Measurements from ENCODE around the gene DAZAP1. TPM values are rescaled to one million over a fixed set of nuclear protein-coding genes. Genes with fewer than 3 reads are reported as not detected.
A peak's percentile ranks its signal among the peaks of the same experiment; 100 is the strongest.

DAZAP1 gene
- total RNA-seq, 1 donor: 40.9 TPM

GRCh38 chr19:1412323-1412923, 5.0 kb downstream of the DAZAP1 start:
- DNase-seq (ENCODE audit: insufficient read length, low spot score, missing footprints): no peak

GRCh38 chr19:1412995-1413800, 5.8 kb downstream of the DAZAP1 start:
- Histone ChIP-seq H3K27ac (ENCODE audit: low read depth, low read length) (peak overlapping the region; percentile 13), H3K4me2 (ENCODE audit: insufficient read depth, low read length) (no peak overlapping the region), H3K4me3 (ENCODE audit: insufficient read depth, low read length) (no peak overlapping the region), H3K79me2 (ENCODE audit: insufficient read depth, low read length) (peaks cover 98% of the 10 kb centered on the region), H3K4me1 (ENCODE audit: insufficient read depth, low read length) (peaks cover 61% of the 10 kb centered on the region), H4K20me1 (ENCODE audit: insufficient read depth, low read length) (peaks cover 79% of the 10 kb centered on the region), H3K9me3 (ENCODE audit: low read depth, low read length) (no peaks in the 10 kb centered on the region), H3K36me3 (ENCODE audit: insufficient read depth, low read length) (peaks cover 13% of the 10 kb centered on the region), H2AFZ (ENCODE audit: low read length) (no peak overlapping the region), H3K27me3 (ENCODE audit: insufficient read depth, low read length) (no peaks in the 10 kb centered on the region)
- no peak for DNase-seq (ENCODE audit: insufficient read length, low spot score, missing footprints)
- TF ChIP-seq, protein P1, sequence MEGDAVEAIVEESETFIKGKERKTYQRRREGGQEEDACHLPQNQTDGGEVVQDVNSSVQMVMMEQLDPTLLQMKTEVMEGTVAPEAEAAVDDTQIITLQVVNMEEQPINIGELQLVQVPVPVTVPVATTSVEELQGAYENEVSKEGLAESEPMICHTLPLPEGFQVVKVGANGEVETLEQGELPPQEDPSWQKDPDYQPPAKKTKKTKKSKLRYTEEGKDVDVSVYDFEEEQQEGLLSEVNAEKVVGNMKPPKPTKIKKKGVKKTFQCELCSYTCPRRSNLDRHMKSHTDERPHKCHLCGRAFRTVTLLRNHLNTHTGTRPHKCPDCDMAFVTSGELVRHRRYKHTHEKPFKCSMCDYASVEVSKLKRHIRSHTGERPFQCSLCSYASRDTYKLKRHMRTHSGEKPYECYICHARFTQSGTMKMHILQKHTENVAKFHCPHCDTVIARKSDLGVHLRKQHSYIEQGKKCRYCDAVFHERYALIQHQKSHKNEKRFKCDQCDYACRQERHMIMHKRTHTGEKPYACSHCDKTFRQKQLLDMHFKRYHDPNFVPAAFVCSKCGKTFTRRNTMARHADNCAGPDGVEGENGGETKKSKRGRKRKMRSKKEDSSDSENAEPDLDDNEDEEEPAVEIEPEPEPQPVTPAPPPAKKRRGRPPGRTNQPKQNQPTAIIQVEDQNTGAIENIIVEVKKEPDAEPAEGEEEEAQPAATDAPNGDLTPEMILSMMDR (IDR thresholded peaks at IDR 0.05; ENCODE audit: extremely low read depth, low read depth, low read length): no peak

More at GRCh38 chr19:1412323-1412923, 5.0 kb downstream of the DAZAP1 start:
- H4K20me1 ChIP-seq (ENCODE audit: insufficient read depth, low read length): peaks cover 72% of the 10 kb centered on the region
- no peak overlapping the region for H3K4me3 ChIP-seq (ENCODE audit: insufficient read depth, low read length)
- peak overlapping the region; percentile 78 for H3K27ac ChIP-seq (ENCODE audit: low read depth, low read length)
- H3K4me1 ChIP-seq (ENCODE audit: insufficient read depth, low read length): peaks cover 58% of the 10 kb centered on the region
- no peak overlapping the region for H3K4me2 ChIP-seq (ENCODE audit: insufficient read depth, low read length)
- no peaks in the 10 kb centered on the region for H3K27me3 ChIP-seq (ENCODE audit: insufficient read depth, low read length)
- no peaks in the 10 kb centered on the region for H3K9me3 ChIP-seq (ENCODE audit: low read depth, low read length)
- H3K36me3 ChIP-seq (ENCODE audit: insufficient read depth, low read length): peaks cover 9% of the 10 kb centered on the region
- peaks cover 94% of the 10 kb centered on the region for H3K79me2 ChIP-seq (ENCODE audit: insufficient read depth, low read length)
- H2AFZ ChIP-seq (ENCODE audit: low read length): no peak overlapping the region
- TF ChIP-seq, protein P1 (IDR thresholded peaks at IDR 0.05; ENCODE audit: extremely low read depth, low read depth, low read length): no peak

DNA sequence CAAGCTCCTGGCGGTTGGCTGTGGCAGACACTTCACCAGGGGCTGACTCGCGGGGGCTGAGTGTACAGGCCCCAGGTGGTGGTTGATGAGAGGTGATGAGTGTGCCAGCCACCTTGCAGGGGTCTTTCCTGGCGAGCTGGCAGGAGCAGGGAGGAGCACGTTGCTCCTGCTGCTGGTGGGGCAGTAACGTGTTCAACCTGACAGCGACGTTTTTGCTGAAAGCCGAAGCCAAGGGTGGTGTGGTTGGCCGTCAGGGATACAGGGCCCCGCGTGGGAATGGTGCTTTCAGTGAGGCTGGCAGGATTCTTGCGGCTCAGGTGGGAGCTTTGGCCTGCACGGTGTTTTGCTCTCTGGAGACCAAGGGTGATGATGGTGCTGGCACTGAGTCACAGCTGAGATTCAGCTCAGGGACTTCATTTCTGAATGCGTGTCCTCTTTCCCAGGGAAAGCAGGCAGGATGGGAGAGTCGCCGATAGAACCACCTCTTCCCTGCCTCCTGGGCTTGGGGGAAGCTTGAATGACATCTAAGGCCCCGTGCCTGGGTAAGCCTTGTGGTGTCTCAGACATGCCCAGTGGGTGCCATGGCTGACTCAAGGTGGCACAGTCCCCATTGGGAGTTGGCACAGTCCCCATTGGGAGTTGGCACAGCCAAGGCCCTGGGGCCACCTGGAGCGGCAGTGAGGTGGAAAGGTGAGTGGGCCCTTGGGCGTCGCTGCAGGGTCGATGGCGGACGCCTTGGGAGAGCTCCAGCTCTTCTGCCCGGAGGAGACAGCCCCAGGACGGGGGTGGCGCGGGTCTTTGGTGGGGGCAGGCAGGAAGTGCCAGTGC, 8.8 kb downstream of the DAZAP1 start:
- Histone ChIP-seq H2AFZ (ENCODE audit: low read length) (no peak overlapping the region), H3K27ac (ENCODE audit: low read depth, low read length) (peak overlapping the region; percentile 94), H3K4me3 (ENCODE audit: insufficient read depth, low read length) (peak overlapping the region; percentile 51), H3K4me2 (ENCODE audit: insufficient read depth, low read length) (peak overlapping the region; percentile 64), H3K4me1 (ENCODE audit: insufficient read depth, low read length) (peaks cover 36% of the 10 kb centered on the region), H3K79me2 (ENCODE audit: insufficient read depth, low read length) (peaks cover 96% of the 10 kb centered on the region), H3K9me3 (ENCODE audit: low read depth, low read length) (no peaks in the 10 kb centered on the region), H4K20me1 (ENCODE audit: insufficient read depth, low read length) (peaks cover 71% of the 10 kb centered on the region), H3K36me3 (ENCODE audit: insufficient read depth, low read length) (peaks cover 40% of the 10 kb centered on the region), H3K27me3 (ENCODE audit: insufficient read depth, low read length) (no peaks in the 10 kb centered on the region)
- peak; percentile 93 for DNase-seq (ENCODE audit: insufficient read length, low spot score, missing footprints)
- TF ChIP-seq, protein P1 (IDR thresholded peaks at IDR 0.05; ENCODE audit: extremely low read depth, low read depth, low read length): no peak

All from osteoblast (primary cell).